Gastroesophageal sphincter (tissue), 4 donors: ENCODE results near the gene PRODH. TPM values are rescaled to one million over a fixed set of nuclear protein-coding genes. Genes with fewer than 3 reads are reported as not detected.

Source experiments
- ATAC-seq: fragments of 150-250 bp; one replicate; pipeline ENCODE4 v1.9.1; 2016; ENCODE audit warnings: mild to moderate bottlenecking, moderate library complexity
- H3K27ac ChIP-seq, 4 donors: fragments of 200-600 bp; sonication (generic) in 3 of 4; 1 replicate in 3 of 4; 2 replicates in 1 of 4; pipeline ENCODE4 v1.5.1; 2016 to 2019
- H3K27me3 ChIP-seq: fragments of 200-600 bp; sonication (generic); one replicate; pipeline ENCODE4 v1.5.1; 2019
- H3K36me3 ChIP-seq, 2 donors: fragments of 200-600 bp; sonication (generic); one replicate each; pipeline ENCODE4 v1.5.1; 2019; ENCODE audit warnings: control low read depth in 1 of 2
- H3K4me1 ChIP-seq, 3 donors: fragments of 200-600 bp; sonication (generic); 1 replicate in 2 of 3; 2 replicates in 1 of 3; pipeline ENCODE4 v1.5.1; 2016 to 2019; ENCODE audit warnings: control low read depth in 2 of 3
- H3K4me3 ChIP-seq, 2 donors: fragments of 200-600 bp; sonication (generic); one replicate each; pipeline ENCODE4 v1.5.1; 2019; ENCODE audit warnings: mild to moderate bottlenecking in 1 of 2, moderate library complexity in 1 of 2
- H3K9me3 ChIP-seq, 3 donors: fragments of 200-600 bp; sonication (generic); one replicate each; pipeline ENCODE4 v1.5.1; 2017 to 2019; ENCODE audit warnings: control low read depth in 2 of 3
- CTCF ChIP-seq, 4 experiments: fragments of 200-600 bp in 2 of 4; fragments of 450-650 bp in 2 of 4; sonication (generic) in 1 of 4; IDR thresholded peaks; one replicate each; pipeline ENCODE4 v1.5.1; 2017 to 2019; ENCODE audit warnings: antibody characterized with exemption in 4 of 4, mild to moderate bottlenecking in 2 of 4, moderate library complexity in 2 of 4
- EP300 ChIP-seq: sonication (generic); formaldehyde crosslinking; IDR thresholded peaks from one replicate; pipeline ENCODE4 v1.6.1; 2017; ENCODE audit warnings: antibody characterized with exemption, mild to moderate bottlenecking
- POLR2A ChIP-seq, 2 donors: fragments of 450-650 bp; IDR thresholded peaks; one replicate each; pipeline ENCODE4 v1.6.1; 2017; ENCODE audit warnings: antibody characterized with exemption in 2 of 2, mild to moderate bottlenecking in 2 of 2, moderate library complexity in 1 of 2
- POLR2AphosphoS5 ChIP-seq: sonication (generic); formaldehyde crosslinking; IDR thresholded peaks from one replicate; pipeline ENCODE4 v1.6.1; 2017; ENCODE audit warnings: antibody characterized with exemption
- WGBS, 2 donors: methylation state at CpG; one replicate each; pipeline ENCODE4 v1.1.5; 2018; ENCODE audit warnings: low coverage in 1 of 2; 5-methylcytosine and 5-hydroxymethylcytosine counted together
- total RNA-seq, 4 donors: library from RNA; depleted of rRNA; stranded (reverse); fragments of >200 nt; gene quantifications; one replicate each; pipeline ENCODE4 v1.1.0, GENCODE V29; 2016

The PRODH gene
- 10 to 100 TPM in 1 of 4 donors, 1 to 10 TPM in 2, under 1 TPM in 1; 0.52 to 12.3 (median 3.0) TPM for total RNA-seq

- no peak for TF ChIP-seq POLR2AphosphoS5
- no peak for TF ChIP-seq CTCF (IDR thresholded peaks at IDR 0.05)
- TF ChIP-seq POLR2A (IDR thresholded peaks at IDR 0.05): no peak
- no peak for TF ChIP-seq EP300
- H3K4me1 ChIP-seq: no peaks in the 10 kb centered on the region
- no CpG with 5 or more reads among the region's 67 CpGs for WGBS, 2 donors
- no peak within 1 kb of the TSS for H3K4me3 ChIP-seq
- H3K9me3 ChIP-seq: no peaks in the 10 kb centered on the region
- H3K36me3 ChIP-seq: no peaks in the 10 kb centered on the region
- H3K27ac ChIP-seq: no peak within 1 kb of the TSS
- no peaks in the 10 kb centered on the region for H3K27me3 ChIP-seq
- peak; percentile 51 for ATAC-seq
Observed at GRCh38 chr22:18935889-18936529, at the start of gene PRODH. Gene PRODH (minus strand): TSS chr22:18936293. CDS start chr22:18936287, 6 bp downstream.

- Histone ChIP-seq H3K4me1 (no peaks in the 10 kb centered on the region), H3K4me3 (no peak overlapping the region), H3K9me3 (peaks cover 0 to 5% (median 0%) of the 10 kb centered on the region in 3 donors), H3K27me3 (peaks cover 29% of the 10 kb centered on the region), H3K36me3 (no peaks in the 10 kb centered on the region), H3K27ac (no peak overlapping the region)
- no peak for ATAC-seq
- 90 to 100% methylated on average over 1 to 12 of the region's 21 CpGs for WGBS, 2 donors
- TF ChIP-seq CTCF (IDR thresholded peaks at IDR 0.05) (no peak), POLR2A (IDR thresholded peaks at IDR 0.05) (no peak), EP300 (no peak), POLR2AphosphoS5 (no peak)
Observed at GRCh38 chr22:18985780-18986179, 49.7 kb upstream of the PRODH start.

- Histone ChIP-seq H3K36me3 (no peaks in the 10 kb centered on the region), H3K4me3 (no peak overlapping the region), H3K9me3 (peaks cover 0 to 17% (median 0%) of the 10 kb centered on the region in 3 donors), H3K27ac (no peak overlapping the region), H3K4me1 (no peaks in the 10 kb centered on the region), H3K27me3 (peaks cover 22% of the 10 kb centered on the region)
- TF ChIP-seq EP300: no peak
- no peak for TF ChIP-seq POLR2AphosphoS5
- 57 to 86% methylated on average over 1 to 3 of the region's 10 CpGs for WGBS, 2 donors
- no peak for ATAC-seq
Observed at GRCh38 chr22:18984564-18984963, 48.5 kb upstream of the PRODH start.

GRCh38 chr22:18983120-18983651 lies 47.1 kb upstream of the PRODH start:
- H3K36me3 ChIP-seq: no peaks in the 10 kb centered on the region
- H3K27me3 ChIP-seq: peaks cover 25% of the 10 kb centered on the region
- H3K4me1 ChIP-seq: no peaks in the 10 kb centered on the region
- ATAC-seq: no peak
- no peak overlapping the region for H3K27ac ChIP-seq
- WGBS, 2 donors: 83 to 95% methylated on average over 3 to 5 of the region's 9 CpGs
- no peak overlapping the region for H3K4me3 ChIP-seq
- TF ChIP-seq CTCF (IDR thresholded peaks at IDR 0.05): no peak
- TF ChIP-seq EP300: no peak
- TF ChIP-seq POLR2A (IDR thresholded peaks at IDR 0.05): no peak
- no peak for TF ChIP-seq POLR2AphosphoS5
- peaks cover 0 to 17% (median 0%) of the 10 kb centered on the region in 3 donors for H3K9me3 ChIP-seq

GRCh38 chr22:18980829-18981228 lies 44.7 kb upstream of the PRODH start:
- Histone ChIP-seq H3K9me3 (peaks cover 0 to 17% (median 0%) of the 10 kb centered on the region in 3 donors), H3K27ac (no peak overlapping the region), H3K4me3 (no peak overlapping the region), H3K36me3 (no peaks in the 10 kb centered on the region), H3K4me1 (no peaks in the 10 kb centered on the region), H3K27me3 (peaks cover 20% of the 10 kb centered on the region)
- TF ChIP-seq EP300: no peak
- no peak for TF ChIP-seq CTCF (IDR thresholded peaks at IDR 0.05)
- no peak for ATAC-seq
